GM23338 (cell line): ENCODE measurements around the gene XYLB. TPM values are rescaled to one million over a fixed set of nuclear protein-coding genes. Genes with fewer than 3 reads are reported as not detected.
"Not testable (repeated sequence)": the region's sequence is repeated elsewhere in the genome, so short reads cannot be mapped to it uniquely, and the experiment has no call there.

Experiments used
- ATAC-seq: fragments of 200-7000 bp; cut with Tn5 transposase; 3 replicates; pipeline ENCODE4 v1.9.1; 2020
- DNase-seq: peaks from one replicate; pipeline ENCODE4 v3.0.0-alpha.2; 2015; ENCODE audit warnings: low spot score
- H2AFZ ChIP-seq: fragments of 200-600 bp; sonication (generic); 2 replicates; pipeline ENCODE4 v1.8.0; 2016; ENCODE audit warnings: antibody characterized with exemption, mild to moderate bottlenecking, moderate library complexity
- H3F3A ChIP-seq: fragments of 200-600 bp; sonication (generic); replicated peaks from 2 replicates; pipeline ENCODE4 v1.8.0; 2017; ENCODE audit warnings: antibody characterized with exemption, mixed run types, low read depth
- H3K27ac ChIP-seq: fragments of 200-600 bp; sonication (generic); 2 replicates; pipeline ENCODE4 v1.6.1; 2016; ENCODE audit warnings: low read depth
- H3K27me3 ChIP-seq: fragments of 200-600 bp; sonication (generic); 2 replicates; pipeline ENCODE4 v1.8.0; 2016; ENCODE audit warnings: mild to moderate bottlenecking, mixed run types, moderate library complexity; ENCODE audit not compliant: insufficient read depth
- H3K36me3 ChIP-seq: fragments of 200-600 bp; sonication (generic); 2 replicates; pipeline ENCODE4 v1.8.0; 2016; ENCODE audit warnings: mild to moderate bottlenecking; ENCODE audit not compliant: insufficient read depth
- H3K4me1 ChIP-seq: fragments of 200-600 bp; sonication (generic); 2 replicates; pipeline ENCODE4 v1.8.0; 2016; ENCODE audit warnings: mild to moderate bottlenecking, moderate library complexity; ENCODE audit not compliant: insufficient read depth
- H3K4me2 ChIP-seq: fragments of 200-600 bp; sonication (generic); 2 replicates; pipeline ENCODE4 v1.7.1; 2017; ENCODE audit warnings: mixed run types
- H3K4me3 ChIP-seq: fragments of 200-600 bp; sonication (generic); 2 replicates; pipeline ENCODE4 v1.6.1; 2016; ENCODE audit warnings: mixed run types
- H3K79me2 ChIP-seq: fragments of 200-600 bp; sonication (generic); replicated peaks from 2 replicates; pipeline ENCODE4 v1.8.0; 2017; ENCODE audit warnings: mild to moderate bottlenecking; ENCODE audit not compliant: insufficient read depth
- H3K9me2 ChIP-seq: fragments of 200-600 bp; sonication (generic); 2 replicates; pipeline ENCODE4 v1.8.0; 2017; ENCODE audit not compliant: insufficient read depth
- H4K20me1 ChIP-seq: fragments of 200-600 bp; sonication (generic); replicated peaks from 2 replicates; pipeline ENCODE4 v1.8.0; 2017; ENCODE audit warnings: mild to moderate bottlenecking; ENCODE audit not compliant: insufficient read depth
- H3K27ac Mint-ChIP-seq: 2 replicates; pipeline ENCODE4 v1.8.0; 2020; ENCODE audit warnings: inconsistent platforms, mild to moderate bottlenecking, moderate library complexity, mixed read lengths
- H3K27me3 Mint-ChIP-seq: 3 replicates; pipeline ENCODE4 v1.8.0; 2022; ENCODE audit warnings: low read depth, mild to moderate bottlenecking, moderate library complexity, mixed read lengths, inconsistent platforms; ENCODE audit not compliant: insufficient read depth, poor library complexity
- H3K36me3 Mint-ChIP-seq: 3 replicates; pipeline ENCODE4 v1.8.0; 2021; ENCODE audit warnings: low read depth, mild to moderate bottlenecking, inconsistent platforms, moderate library complexity, mixed read lengths
- H3K4me1 Mint-ChIP-seq: 3 replicates; pipeline ENCODE4 v1.8.0; 2020; ENCODE audit warnings: mild to moderate bottlenecking, inconsistent platforms, mixed read lengths
- H3K4me3 Mint-ChIP-seq: 3 replicates; pipeline ENCODE4 v1.8.0; 2021; ENCODE audit warnings: moderate library complexity, mild to moderate bottlenecking, inconsistent platforms, mixed read lengths
- H3K9me3 Mint-ChIP-seq: 3 replicates; pipeline ENCODE4 v1.8.0; 2020; ENCODE audit warnings: moderate library complexity, mild to moderate bottlenecking, inconsistent platforms, mixed read lengths
- CREB1 ChIP-seq: fragments of 250-450 bp; sonication (Bioruptor Pico); IDR thresholded peaks from 2 replicates; pipeline ENCODE4 v1.5.0; 2020; ENCODE audit warnings: low read depth, mild to moderate bottlenecking, moderate library complexity
- CTCF ChIP-seq, 2 experiments: fragments of 200-600 bp in 1 of 2; sonication (generic) in 1 of 2; conservative IDR thresholded peaks; 2 replicates each; pipeline versions ENCODE4 v1.5.1 to v1.6.1; 2016 to 2017; ENCODE audit warnings: antibody characterized with exemption in 2 of 2, low read depth in 2 of 2, mild to moderate bottlenecking in 2 of 2, moderate library complexity in 1 of 2
- EZH2phosphoT487 ChIP-seq: fragments of 200-600 bp; sonication (generic); IDR thresholded peaks from one replicate; pipeline ENCODE4 v1.8.1; 2018; ENCODE audit warnings: antibody characterized with exemption; ENCODE audit not compliant: unreplicated experiment
- JUNB ChIP-seq: IDR thresholded peaks from one replicate; pipeline ENCODE4 v1.6.1; 2016; ENCODE audit warnings: antibody characterized with exemption; ENCODE audit not compliant: unreplicated experiment
- NANOG ChIP-seq: IDR thresholded peaks from 2 replicates; pipeline ENCODE4 v1.6.1; 2016; ENCODE audit warnings: antibody characterized with exemption, borderline replicate concordance
- STAT1 ChIP-seq: IDR thresholded peaks from one replicate; pipeline ENCODE4 v1.6.1; 2016; ENCODE audit warnings: antibody characterized with exemption; ENCODE audit not compliant: unreplicated experiment
- ZNF114 ChIP-seq: fragments of 250-450 bp; sonication (Bioruptor Pico); IDR thresholded peaks from 2 replicates; pipeline ENCODE4 v1.5.0; 2020; ENCODE audit warnings: mild to moderate bottlenecking, moderate library complexity
- ZNF331 ChIP-seq: fragments of 250-450 bp; sonication (Bioruptor Pico); IDR thresholded peaks from 2 replicates; pipeline ENCODE4 v1.5.0; 2020; ENCODE audit warnings: low read depth, mild to moderate bottlenecking, moderate library complexity
- polyA plus RNA-seq: library from polyadenylated mRNA; unstranded; fragments of >200 nt; fragmentation: Nextera tagmentation; extraction: Ambion mirVana; gene quantifications from 2 replicates; pipeline ENCODE4 v1.2.1, GENCODE V29; 2016
- total RNA-seq: library from RNA; depleted of rRNA; stranded (reverse); fragments of >200 nt; shearing (Covaris generic); gene quantifications from 2 replicates; pipeline ENCODE4 v1.2.3, GENCODE V29; 2014
- TF ChIP-seq, protein P1 (sequence below): IDR thresholded peaks from one replicate; pipeline ENCODE4 v1.6.1; 2018; ENCODE audit warnings: antibody characterized with exemption; ENCODE audit not compliant: unreplicated experiment
- TF ChIP-seq, protein P2 (sequence below): IDR thresholded peaks from 2 replicates; pipeline ENCODE4 v1.6.1; 2016; ENCODE audit warnings: antibody characterized with exemption

Gene XYLB
- total and polyA plus RNA-seq, 2 experiments from 2014 or later = 1.6 to 3.3 TPM

- H3K27ac Mint-ChIP-seq, DNase-seq, H3K4me3 ChIP-seq, H2AFZ ChIP-seq, H3F3A ChIP-seq, H3K4me1 Mint-ChIP-seq, H3K79me2 ChIP-seq, H3K27ac ChIP-seq, H3K9me2 ChIP-seq, H3K27me3 ChIP-seq, H3K27me3 Mint-ChIP-seq, H3K4me2 ChIP-seq, H3K36me3 ChIP-seq, ATAC-seq, H3K4me3 Mint-ChIP-seq, H3K4me1 ChIP-seq, H4K20me1 ChIP-seq: not testable (repeated sequence)
- H3K9me3 Mint-ChIP-seq = peaks cover 63% of the 10 kb centered on the region
- H3K36me3 Mint-ChIP-seq = peaks cover 28% of the 10 kb centered on the region
Observed at GRCh38 chr3:38438436-38439069, 92.0 kb downstream of the XYLB start.

GRCh38 chr3:38443205-38443604 lies 96.6 kb downstream of the XYLB start:
- not testable (repeated sequence) for H3K9me2 ChIP-seq, H3K79me2 ChIP-seq, H3K4me3 ChIP-seq, H3K27me3 Mint-ChIP-seq, H3K27me3 ChIP-seq, H3K27ac ChIP-seq, H3F3A ChIP-seq, H3K36me3 ChIP-seq, ATAC-seq, H3K4me1 ChIP-seq, H3K27ac Mint-ChIP-seq, H3K36me3 Mint-ChIP-seq, H3K4me3 Mint-ChIP-seq, H2AFZ ChIP-seq, H3K4me2 ChIP-seq, H3K4me1 Mint-ChIP-seq, H4K20me1 ChIP-seq, DNase-seq
- H3K9me3 Mint-ChIP-seq = peaks cover 19% of the 10 kb centered on the region

DNA sequence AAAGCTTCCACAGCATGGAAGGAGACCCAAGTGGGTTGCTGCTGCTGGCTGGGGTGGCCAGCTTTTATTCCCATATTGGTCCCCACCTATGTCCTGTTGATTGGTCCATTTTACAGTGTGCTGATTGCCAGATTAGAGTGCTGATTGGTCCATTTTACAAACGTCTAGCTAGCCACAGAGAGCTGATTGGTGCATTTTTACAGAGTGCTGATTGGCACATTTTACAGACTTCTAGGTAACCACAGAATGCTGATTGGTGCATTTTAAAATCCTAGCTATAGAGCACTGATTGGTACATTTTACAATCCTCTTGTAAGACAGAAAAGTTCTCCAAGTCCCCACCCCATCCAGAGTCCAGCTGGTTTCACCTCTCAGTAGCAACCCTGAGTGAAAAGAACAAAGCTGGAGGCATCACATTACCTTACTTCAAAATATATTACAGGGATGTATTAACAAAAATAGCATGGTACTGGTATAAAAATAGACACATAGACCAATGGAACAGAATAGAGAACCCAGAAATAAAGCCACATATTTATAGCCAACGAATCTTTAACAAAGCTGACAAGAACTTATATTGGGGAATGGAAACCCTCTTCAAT lies 99.6 kb downstream of the XYLB start:
- H3K4me1 ChIP-seq = no peaks in the 10 kb centered on the region
- no peaks in the 10 kb centered on the region for H3K36me3 ChIP-seq
- no peak overlapping the region for H3K4me2 ChIP-seq
- H3K4me3 ChIP-seq = no peak overlapping the region
- no peaks in the 10 kb centered on the region for H3F3A ChIP-seq
- no peaks in the 10 kb centered on the region for H3K27me3 ChIP-seq
- Mint-ChIP-seq H3K4me3 (no peak overlapping the region), H3K36me3 (peaks cover 8% of the 10 kb centered on the region), H3K9me3 (peaks cover 11% of the 10 kb centered on the region), H3K27ac (no peak overlapping the region), H3K4me1 (0 out of 3 replicates have a peak, but pooled peaks cover 3% of the 10 kb centered on the region), H3K27me3 (peaks cover 7% of the 10 kb centered on the region)
- ATAC-seq (no peak), DNase-seq (no peak)
- H4K20me1 ChIP-seq = no peaks in the 10 kb centered on the region; the same call in 1 of the 2 replicates
- no peaks in the 10 kb centered on the region for H3K9me2 ChIP-seq
- H3K79me2 ChIP-seq = no peaks in the 10 kb centered on the region
- no peak overlapping the region for H3K27ac ChIP-seq
- H2AFZ ChIP-seq = no peak overlapping the region
- TF ChIP-seq NANOG (no peak), EZH2phosphoT487 (no peak), CREB1 (CRISPR knock-in tag) (no peak), JUNB (no peak), STAT1 (no peak), ZNF114 (no peak), ZNF331 (no peak), CTCF (conservative IDR thresholded peaks at IDR 0.05; ENCODE audit: low read depth in 2 of 2) (no peak)
- TF ChIP-seq, protein P1, sequence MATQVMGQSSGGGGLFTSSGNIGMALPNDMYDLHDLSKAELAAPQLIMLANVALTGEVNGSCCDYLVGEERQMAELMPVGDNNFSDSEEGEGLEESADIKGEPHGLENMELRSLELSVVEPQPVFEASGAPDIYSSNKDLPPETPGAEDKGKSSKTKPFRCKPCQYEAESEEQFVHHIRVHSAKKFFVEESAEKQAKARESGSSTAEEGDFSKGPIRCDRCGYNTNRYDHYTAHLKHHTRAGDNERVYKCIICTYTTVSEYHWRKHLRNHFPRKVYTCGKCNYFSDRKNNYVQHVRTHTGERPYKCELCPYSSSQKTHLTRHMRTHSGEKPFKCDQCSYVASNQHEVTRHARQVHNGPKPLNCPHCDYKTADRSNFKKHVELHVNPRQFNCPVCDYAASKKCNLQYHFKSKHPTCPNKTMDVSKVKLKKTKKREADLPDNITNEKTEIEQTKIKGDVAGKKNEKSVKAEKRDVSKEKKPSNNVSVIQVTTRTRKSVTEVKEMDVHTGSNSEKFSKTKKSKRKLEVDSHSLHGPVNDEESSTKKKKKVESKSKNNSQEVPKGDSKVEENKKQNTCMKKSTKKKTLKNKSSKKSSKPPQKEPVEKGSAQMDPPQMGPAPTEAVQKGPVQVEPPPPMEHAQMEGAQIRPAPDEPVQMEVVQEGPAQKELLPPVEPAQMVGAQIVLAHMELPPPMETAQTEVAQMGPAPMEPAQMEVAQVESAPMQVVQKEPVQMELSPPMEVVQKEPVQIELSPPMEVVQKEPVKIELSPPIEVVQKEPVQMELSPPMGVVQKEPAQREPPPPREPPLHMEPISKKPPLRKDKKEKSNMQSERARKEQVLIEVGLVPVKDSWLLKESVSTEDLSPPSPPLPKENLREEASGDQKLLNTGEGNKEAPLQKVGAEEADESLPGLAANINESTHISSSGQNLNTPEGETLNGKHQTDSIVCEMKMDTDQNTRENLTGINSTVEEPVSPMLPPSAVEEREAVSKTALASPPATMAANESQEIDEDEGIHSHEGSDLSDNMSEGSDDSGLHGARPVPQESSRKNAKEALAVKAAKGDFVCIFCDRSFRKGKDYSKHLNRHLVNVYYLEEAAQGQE = no peak
- TF ChIP-seq, protein P2, sequence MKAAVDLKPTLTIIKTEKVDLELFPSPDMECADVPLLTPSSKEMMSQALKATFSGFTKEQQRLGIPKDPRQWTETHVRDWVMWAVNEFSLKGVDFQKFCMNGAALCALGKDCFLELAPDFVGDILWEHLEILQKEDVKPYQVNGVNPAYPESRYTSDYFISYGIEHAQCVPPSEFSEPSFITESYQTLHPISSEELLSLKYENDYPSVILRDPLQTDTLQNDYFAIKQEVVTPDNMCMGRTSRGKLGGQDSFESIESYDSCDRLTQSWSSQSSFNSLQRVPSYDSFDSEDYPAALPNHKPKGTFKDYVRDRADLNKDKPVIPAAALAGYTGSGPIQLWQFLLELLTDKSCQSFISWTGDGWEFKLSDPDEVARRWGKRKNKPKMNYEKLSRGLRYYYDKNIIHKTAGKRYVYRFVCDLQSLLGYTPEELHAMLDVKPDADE = no peak
